ENCODE results near the gene HNRNPD.
"Not testable (repeated sequence)": the region's sequence is repeated elsewhere in the genome, so short reads cannot be mapped to it uniquely, and the experiment has no call there.

The HNRNPD gene

DNA sequence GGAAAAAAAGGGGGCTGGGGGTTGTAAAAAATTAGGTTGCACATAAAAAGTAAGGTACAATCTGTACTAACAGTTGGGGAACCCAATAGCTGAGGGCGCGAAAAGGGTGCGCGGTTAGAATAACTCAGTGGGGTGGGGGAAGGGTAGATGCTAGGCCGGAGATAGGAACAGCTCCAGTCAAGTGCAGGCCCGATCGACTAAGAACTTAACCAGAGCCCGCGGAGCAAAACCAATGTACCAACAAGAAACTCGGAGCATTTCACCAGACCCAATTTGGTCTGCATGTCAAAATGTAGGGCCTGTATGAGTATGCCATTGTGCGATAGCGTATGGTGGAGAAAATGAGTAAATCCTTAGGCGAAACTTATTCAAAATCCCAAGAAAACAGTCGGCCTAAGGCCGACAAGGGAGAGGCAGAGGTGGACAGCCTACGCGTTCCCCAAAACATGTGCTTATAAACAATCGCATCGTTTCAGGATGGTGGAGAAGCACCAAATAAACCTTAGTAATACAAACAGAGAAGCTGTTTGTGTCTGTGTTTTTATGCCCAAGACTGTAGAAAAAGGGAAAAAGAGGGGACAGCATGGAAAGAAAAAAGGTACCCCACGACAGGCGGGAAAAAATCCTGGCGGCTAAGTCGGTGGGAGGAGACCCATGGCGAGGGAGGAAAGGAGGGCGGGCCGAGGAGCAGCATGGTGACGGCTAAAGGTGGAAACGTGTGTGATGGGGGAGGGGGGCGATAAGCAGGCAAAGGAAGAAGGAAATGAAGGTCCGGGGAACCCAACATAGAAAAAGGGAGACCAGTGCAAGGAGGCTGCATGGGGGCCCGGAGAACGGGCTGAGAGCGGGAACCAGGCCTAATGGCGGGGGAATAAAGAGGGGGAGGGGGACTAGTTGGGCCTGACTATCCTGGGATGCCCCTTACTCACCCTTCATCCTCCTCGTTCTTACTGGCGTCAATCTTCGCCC, 990 bp downstream of the HNRNPD start:
- peak; percentile 96 for DNase-seq

DNA sequence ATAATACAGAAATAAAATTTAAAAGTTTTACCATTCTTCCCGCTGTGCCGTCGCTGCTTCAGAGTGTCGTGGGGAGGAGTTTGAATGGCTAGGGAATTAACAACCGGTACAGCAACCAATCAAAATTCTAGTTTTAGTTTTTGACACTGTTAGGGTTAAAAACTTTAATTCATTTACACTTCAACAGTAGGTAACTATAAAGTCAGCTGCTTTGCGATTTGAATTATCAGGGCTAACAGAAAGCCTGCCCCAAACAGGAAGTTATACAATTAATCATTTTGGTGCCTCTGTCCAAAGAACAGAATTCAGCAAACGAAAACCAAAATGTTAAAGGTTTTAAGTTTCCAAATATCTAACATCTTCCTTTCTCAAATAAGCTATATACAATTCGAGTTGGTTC, 2.3 kb downstream of the HNRNPD start:
- DNase-seq: peak; percentile 58

DNA sequence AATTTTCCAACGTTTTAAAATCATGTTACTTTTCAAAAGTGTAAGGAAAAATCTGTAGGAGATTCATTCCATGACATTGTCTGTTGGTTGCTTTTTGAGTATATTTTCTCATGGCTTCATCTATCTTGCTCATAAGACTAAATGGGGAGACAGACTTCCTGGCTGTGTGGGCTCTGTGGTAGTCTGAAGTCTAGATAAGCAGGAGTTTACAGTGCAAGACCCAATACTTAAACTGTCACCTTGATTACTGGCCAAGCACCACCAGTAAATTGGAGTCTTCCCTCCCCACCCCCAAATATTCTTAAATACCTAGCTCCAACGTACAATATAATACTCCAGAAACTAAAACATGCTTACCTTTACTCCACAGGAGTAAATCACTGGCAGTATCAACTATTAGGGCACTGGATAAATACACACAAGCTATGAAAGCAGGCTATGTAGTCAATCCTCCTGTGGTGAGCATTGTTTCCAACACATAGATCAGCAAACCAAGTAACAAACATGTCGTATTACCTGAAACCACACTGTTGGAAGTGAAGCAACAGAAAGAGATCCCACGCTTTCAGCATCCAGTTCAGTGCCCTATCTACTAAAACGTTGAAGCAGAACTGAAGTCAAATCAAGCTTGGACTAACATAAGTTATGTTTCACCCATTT, 6.2 kb downstream of the HNRNPD start:
- DNase-seq: peak; percentile 75

DNA sequence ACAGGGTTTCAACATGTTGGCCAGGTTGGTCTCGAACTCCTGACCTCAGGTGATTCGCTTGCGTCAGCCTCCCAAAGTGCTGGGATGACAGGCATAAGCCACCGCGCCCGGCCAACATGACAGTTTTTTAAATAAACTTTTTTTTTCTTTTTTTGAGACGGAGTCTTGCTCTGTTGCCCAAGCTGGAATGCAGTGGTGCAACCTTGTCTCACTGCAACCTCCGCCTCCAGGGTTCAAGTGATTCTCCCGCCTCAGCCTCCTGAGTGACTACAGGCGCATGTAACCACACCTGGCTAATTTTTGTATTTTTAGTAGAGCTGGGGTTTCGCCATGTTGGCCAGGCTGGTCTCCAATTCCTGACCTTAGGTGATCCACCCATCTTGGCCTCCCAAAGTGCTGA, 7.4 kb downstream of the HNRNPD start:
- not testable (repeated sequence) for DNase-seq

DNA sequence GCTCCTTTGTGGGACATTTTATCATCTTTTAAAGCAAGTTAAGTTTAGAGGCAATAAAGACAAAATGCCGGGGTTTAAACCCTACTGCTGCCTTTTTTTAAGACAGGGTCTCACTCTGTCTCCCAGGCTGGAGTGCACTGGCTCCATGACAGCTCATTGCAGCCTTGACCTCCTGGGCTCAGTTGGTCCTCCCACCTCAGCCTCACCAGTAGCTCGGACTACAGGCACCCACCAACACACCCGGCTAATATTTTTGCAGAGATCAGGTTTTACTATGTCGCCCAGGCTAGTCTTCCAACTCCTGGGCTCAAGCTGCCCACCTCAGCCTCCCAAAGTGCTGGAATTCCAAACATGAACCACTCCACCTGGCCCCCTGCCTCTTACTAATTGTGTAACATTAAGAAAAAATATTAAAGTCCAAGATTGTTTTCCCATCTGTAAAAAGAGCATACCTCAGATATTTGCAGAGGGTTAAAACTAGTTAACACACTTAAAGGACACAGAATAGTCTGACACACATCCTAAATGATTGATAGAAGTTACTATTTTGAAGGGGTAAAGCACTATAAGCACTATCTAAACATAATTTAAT, 9.8 kb downstream of the HNRNPD start:
- no peak for DNase-seq

DNA sequence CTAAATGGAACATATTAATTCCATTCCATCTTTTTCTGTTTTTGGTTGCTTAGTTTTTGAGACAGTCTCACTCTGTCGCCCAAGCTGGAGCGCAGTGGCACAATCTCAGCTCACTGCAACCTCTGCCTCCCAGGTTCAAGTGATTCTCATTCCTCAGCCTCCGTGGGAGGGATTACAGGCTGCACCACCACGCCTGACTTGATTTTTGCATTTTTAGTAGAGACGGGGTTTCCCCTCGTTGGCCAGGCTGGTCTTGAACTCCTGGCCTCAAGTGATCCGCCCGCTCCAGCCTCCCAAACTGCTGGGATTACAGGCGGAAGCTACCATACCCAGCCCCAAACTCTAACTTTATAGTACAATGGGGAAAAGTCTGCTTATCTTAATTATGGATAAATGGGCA, 11.2 kb downstream of the HNRNPD start:
- no peak for DNase-seq

DNA sequence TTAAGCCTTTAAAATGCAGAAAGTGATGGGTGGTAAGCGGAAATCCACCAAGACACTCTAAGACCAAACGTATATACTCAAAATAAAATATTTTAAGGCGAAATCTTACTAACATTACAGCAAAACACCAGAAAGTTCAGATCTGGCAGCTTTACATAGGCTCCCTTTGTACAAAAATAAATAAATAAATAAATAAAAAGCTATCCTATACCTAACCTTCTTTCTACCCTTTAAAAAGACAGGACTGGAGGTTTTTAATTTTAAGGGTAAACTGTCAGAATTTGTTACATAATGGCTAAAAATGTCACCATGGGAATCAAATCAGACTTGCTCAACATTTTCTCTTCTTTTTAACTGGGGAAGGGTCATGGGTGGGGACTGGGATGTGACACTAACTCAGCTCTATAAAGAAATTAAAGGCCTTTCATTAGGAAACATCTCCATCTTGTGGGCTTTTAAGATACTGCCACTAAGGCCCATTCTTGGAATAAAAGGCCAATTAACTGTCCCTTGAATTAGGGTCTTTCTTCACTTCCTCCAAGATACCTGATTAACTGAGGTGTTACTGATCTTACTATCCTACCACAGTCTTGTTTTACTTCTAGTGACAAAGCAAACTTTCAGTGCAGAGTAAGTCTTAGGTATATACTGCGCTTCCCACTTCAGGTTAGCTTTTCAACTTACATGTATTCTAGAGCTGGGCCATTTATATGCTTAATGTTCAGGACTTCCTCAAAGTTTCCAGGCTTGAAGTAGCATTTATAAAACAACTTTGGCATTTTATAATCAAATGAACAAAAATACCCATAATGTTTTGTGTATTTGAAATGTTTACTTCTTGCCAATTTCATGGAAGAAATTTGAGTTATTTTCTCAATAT, 13.3 kb downstream of the HNRNPD start:
- DNase-seq: peak; percentile 75

DNA sequence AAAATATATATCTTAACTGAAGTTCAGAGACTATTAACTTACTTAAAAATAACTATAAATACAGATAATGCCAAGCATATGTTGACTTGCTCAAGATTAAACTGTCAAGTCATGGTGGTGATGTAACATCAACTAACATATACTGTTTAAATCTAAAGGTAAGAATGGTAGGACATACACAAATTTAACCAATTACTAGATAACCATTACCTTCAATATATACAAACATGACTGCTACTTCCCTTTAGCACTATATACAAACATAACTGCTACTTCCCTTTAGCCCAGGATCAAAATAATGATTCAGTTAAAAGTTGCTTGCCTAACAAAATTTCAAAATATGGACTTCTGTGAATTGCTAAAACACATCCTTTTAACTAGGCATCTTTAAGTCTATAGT, 14.9 kb downstream of the HNRNPD start:
- peak; percentile 49 for DNase-seq

DNA sequence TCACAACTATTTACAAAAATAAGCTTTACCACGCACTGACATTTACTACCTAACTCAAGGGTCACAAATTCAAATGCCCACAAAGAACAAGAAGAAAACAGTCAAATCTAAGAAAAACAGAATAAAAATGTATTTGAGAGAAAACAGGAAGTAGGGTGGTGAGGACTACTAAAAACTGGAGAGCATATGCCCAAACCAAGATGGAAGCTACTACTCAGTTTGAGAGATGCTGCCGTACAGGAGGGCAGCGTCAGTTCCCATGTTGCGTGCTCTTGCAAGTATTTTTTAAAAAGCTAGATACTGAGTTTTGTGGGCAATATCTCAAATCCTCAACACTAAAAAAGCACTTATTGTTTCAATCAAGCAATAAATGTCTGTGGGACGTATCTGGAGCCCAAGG, 16.2 kb downstream of the HNRNPD start:
- no peak for DNase-seq

DNA sequence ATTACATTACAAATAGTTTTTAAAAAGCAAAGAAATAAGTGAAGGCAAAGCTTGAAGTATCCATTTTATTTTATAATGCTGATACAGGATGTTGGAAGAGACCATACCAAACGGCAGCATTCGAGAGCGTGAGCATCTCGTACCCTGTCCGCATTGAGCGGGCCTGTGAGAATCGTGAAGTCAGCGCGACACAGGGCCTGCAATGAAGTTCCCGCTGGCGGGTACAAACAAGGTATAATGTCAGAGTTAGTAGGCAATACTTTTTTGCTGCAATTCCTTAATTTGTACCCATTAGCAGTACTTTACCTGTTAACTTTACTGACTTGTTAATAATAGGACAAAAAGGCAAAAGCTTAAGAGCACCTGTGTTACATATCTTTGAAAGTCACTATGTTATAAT, 19.0 kb downstream of the HNRNPD start:
- no peak for DNase-seq

DNA sequence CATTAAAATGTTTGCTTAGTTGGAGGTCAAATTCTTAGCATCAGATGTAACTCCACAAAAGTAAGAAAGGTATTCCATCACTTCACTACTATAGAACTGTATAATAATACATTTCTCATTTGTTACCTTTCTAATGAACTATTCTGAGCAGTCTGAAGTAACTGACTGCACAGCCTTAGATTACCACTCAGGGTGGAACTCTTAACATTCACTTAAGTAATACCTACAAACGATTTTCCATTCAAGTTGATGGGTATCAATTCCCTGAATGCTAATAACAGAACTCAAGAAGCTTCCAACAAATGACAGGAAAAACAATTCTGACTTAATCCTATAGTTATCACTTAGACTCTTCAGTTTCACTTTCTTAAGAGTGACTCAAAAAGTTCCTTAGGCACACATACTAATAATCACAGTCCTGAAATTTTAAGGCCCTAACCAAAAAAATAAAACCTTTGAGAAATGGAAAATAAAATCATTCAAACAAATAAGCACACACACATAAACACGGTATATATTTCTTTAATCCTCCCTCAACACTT, 20.9 kb downstream of the HNRNPD start:
- no peak for DNase-seq

DNA sequence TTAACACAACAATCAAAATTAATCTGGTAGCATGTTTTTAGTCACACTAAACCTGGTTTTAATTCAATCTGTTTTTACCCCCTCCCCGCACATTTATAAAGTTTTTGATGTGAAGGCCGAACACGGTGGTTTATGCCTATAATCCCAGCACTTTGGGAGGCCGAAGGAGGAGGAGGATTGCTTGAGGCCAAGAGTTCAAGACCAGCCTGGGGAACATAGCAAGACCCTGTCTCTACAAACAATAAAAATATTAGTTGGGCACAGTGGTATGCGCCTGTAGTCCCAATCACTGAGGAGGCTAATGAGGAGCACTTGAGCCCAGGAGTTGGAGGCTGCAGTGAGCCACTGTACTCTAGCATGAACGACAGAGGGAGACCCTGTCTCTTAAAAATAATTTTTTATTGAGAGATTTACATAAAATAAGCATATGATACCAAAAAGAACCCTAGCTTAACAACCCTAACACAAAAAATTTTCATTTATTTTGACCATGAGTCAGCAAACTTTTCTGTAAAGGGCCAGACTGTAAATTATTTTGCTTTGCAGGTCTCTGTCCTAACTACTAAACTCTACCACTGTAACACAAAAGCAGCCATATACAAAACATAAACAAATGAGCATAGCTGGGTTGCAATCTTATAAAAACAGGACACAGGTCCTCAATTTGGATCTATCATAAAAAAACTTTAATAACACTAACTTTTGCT, 21.5 kb downstream of the HNRNPD start:
- no peak for DNase-seq

DNA sequence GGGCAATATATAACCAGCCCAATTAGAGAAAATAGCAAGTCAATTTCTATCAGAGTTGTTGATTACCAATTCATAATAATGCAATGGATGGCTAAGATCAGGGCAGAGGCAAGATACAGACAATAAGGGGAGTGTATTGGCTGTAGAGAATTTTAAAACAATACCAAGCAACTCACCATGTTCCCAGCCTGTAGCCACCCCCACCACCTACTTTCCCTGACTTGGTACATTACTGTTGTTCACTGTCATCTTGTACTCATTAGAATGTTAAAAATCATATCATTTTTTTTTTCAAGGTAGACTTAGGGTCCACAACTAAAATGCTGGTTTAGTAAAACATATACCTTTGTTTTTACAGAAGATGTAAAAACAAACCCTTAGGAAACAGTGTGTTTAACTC, 27.7 kb downstream of the HNRNPD start:
- no peak for DNase-seq

DNA sequence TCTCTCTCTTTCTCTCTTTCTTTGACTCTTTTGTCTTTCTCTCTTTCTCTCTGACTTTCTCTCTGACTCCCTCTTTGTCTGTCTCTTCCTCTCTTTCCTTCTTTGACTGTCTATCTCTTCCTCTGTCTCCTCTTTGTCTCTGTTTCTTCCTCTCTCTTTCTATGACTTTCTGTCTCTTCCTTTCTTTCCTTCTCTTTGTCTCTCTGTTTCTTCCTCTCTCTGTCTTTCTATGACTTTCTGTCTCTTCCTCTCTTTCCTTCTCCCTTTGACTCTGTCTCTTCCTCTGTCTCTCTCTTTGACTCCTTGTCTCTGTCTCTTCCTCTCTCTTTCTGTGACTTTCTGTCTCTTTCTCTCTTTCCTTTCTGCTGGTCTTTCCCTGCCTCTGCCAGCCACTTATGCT, 38.7 kb downstream of the HNRNPD start:
- no peak for DNase-seq

DNA sequence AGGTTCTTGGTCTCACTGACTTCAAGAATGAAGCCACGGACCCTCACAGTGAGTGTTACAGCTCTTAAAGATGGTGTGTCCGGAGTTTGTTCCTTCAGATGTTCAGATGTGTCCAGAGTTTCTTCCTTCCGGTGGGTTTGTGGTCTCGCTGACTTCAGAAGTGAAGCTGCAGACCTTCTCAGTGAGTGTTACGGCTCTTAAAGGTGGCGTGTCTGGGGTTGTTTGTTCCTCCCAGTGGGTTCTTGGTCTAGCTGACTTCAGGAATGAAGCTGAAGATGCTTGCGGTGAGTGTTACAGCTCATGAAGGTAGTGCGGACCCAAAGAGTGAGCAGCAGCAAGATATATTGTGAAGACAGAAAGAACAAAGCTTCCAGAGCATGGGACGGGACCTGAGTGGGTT, 40.1 kb downstream of the HNRNPD start:
- DNase-seq: not testable (repeated sequence)

DNA sequence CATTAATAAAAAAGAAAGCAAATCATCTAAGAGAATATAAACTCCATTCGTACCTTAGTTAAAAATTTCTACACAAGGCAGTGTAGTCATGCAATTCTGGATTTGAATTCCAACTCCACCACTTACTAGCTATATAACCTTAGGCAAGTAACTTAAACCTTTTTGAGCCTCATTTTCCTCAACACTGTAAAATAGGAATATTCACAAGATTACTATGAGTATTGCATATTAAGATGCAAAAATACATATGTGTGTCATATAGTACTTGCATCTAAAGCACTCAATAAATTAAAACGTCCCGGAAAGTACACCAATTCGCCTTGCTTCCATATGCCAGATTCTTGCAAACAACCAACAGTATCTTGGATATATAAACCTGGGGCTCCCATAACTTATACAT, 42.0 kb downstream of the HNRNPD start:
- no peak for DNase-seq

DNA sequence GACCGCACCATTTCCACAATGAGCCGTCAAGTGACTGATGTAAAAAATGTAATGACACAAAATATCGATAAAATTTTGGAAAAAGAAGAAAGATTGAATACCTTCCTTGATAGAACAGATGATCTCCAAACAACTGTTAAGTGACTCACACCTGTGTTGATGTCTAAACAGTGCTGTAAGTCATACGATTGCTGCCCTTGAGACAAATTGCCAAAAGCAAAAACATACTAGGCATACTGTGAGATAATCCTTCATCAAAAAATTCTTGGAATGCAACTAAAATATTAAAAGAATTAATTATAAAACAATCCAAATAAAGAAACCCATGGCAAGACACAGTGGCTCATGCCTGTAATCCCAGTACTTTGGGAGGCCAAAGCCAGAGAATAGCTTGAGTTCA, 53.4 kb downstream of the HNRNPD start:
- no peak for DNase-seq

DNA sequence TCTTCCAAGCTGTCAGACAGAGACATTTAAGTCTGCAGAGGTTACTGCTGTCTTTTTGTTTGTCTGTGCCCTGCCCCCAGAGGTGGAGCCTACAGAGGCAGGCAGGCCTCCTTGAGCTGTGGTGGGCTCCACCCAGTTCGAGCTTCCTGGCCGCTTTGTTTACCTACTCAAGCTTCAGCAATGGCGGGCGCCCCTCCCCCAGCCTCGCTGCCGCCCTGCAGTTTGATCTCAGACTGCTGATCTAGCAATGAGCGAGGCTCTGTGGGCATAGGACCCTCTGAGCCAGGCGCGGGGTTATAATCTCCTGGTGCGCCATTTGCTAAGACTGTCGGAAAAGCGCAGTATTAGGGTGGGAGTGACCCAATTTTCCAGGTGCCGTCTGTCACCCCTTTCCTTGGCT, 70.7 kb downstream of the HNRNPD start:
- not testable (repeated sequence) for DNase-seq
